Left lung (tissue), 10 donors: Measurements from ENCODE around the gene CHERP. TPM values are rescaled to one million over a fixed set of nuclear protein-coding genes. Genes with fewer than 3 reads are reported as not detected.

Source experiments
- ATAC-seq: fragments of 200-7000 bp; cut with Tn5 transposase; one replicate; pipeline ENCODE4 v1.9.1; 2020; ENCODE audit warnings: moderate library complexity
- DNase-seq, 4 donors: peaks; one replicate each; pipeline ENCODE4 v3.0.0-alpha.2; 2013 to 2020
- H3K27ac ChIP-seq, 2 donors: fragments of 200-600 bp; sonication (generic) in 1 of 2; one replicate each; pipeline versions ENCODE4 v1.5.0 to v1.8.0; 2020 to 2021
- H3K27me3 ChIP-seq, 2 donors: fragments of 200-600 bp; sonication (generic) in 1 of 2; one replicate each; pipeline versions ENCODE4 v1.5.0 to v1.8.0; 2020 to 2021
- H3K36me3 ChIP-seq, 2 donors: fragments of 200-600 bp; sonication (generic) in 1 of 2; one replicate each; pipeline versions ENCODE4 v1.5.0 to v1.8.0; 2020 to 2021
- H3K4me1 ChIP-seq, 2 donors: fragments of 200-600 bp; one replicate each; pipeline ENCODE4 v1.8.0; 2021
- H3K4me3 ChIP-seq, 2 donors: fragments of 200-600 bp; sonication (generic) in 1 of 2; one replicate each; pipeline versions ENCODE4 v1.5.0 to v1.8.0; 2020 to 2021; ENCODE audit warnings: mild to moderate bottlenecking in 1 of 2
- H3K9me3 ChIP-seq, 2 donors: fragments of 200-600 bp; sonication (generic) in 1 of 2; one replicate each; pipeline versions ENCODE4 v1.5.0 to v1.8.0; 2020 to 2021
- CTCF ChIP-seq, 2 donors: fragments of 200-600 bp; sonication (generic) in 1 of 2; IDR thresholded peaks; one replicate each; pipeline versions ENCODE4 v1.5.0 to v1.8.0; 2021; ENCODE audit warnings: antibody characterized with exemption in 2 of 2
- intact Hi-C, 2 donors: fragments of 100-400 bp; cut with DNase I; formaldehyde crosslinking; loops; one replicate each; pipeline versions ENCODE4 v1.11.2 to v1.14.2; 2022
- polyA plus RNA-seq, 6 donors: library from polyadenylated mRNA; unstranded; fragments of 120-200 nt; gene quantifications; one replicate each; pipeline ENCODE4 v1.2.1, GENCODE V29; 2013; ENCODE audit not compliant: insufficient read length in 6 of 6
- total RNA-seq, 2 donors: library from RNA; stranded (reverse); fragmentation: NEBNext Ultra II Directional; extraction: Animal tissue kit (Norgen Biotek cat#: 25700); gene quantifications; one replicate each; pipeline ENCODE4 v1.2.1, GENCODE V29; 2021
- donor health status: DM: no; HTN: yes; CAD: no.
- donor health status: DM: no; HTN: no; CAD: no.

CHERP gene
- total and polyA plus RNA-seq, 8 donors = 28.1 to 52.3 (median 40.3) TPM

DNA sequence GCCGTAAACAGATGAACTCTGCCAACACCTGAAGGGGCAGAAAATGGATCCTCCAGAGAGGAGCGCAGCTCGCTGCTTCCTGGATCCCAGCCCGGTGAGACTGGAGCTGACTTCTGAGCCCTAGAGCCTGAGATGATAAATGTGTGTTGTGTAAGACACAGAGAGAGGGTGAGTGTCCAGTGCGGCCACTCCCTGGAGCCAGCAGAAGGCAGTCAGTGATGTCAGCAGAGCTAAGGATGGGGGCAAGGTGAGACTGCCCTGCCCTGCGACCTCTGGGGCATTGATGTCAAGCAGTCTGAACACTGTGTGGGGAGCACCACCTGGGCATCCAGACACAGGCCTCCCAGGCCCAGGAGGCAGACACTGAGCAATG, 39.7 kb upstream of the CHERP start:
- Histone ChIP-seq H3K4me1 (peaks cover 18 to 72% of the 10 kb centered on the region in 2 donors), H3K27me3 (no peaks in the 10 kb centered on the region), H3K4me3 (no peak overlapping the region), H3K9me3 (no peaks in the 10 kb centered on the region), H3K27ac (no peak overlapping the region), H3K36me3 (peaks cover 0 to 20% of the 10 kb centered on the region in 2 donors)
- ATAC-seq = no peak
- DNase-seq = peak in 1 of 4 donors; percentile 50
- intact Hi-C loops = no loop called here
- TF ChIP-seq CTCF (IDR thresholded peaks at IDR 0.05) = no peak

DNA sequence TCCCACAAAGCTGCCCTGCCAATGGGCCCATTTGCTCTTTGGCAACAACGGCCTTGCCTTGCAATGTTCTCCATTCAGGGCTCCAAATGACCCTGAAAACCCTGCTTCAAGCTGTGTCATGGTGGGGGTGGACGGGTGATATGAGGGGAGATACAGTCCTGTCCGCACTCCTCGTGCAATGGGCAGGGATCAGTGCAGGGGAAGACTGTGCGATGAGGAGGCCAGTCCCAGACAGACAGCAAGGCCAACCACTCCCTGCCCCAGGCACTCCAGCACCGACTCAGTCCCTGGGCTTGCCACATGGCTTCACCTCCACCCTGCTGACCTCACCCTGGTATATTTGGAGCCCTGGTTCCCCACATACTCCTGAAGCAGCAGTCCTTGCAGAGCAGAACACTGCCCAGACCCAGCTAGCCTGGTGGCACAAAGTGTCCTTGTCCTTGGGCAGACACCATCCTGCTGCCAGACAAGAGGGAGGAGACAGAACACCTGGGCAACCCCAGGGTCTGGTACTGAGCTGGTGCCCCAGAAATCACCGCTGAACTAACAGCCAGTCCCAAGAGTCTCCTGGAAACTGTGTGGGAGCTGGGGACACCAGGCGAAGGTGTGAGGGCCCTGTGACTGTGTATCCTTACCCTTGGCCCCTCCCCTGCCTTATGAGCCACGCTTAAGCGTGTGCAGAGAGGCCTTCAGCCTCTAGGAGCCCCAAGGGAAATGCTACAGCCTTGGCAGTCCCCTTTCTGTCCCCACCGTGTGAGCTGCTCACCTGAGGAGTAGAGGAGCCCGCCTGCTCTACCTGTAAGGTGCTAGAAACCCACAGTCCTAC, 39.1 kb upstream of the CHERP start:
- H3K9me3 ChIP-seq = no peaks in the 10 kb centered on the region
- no peaks in the 10 kb centered on the region for H3K27me3 ChIP-seq
- no peak for ATAC-seq
- peaks cover 0 to 26% of the 10 kb centered on the region in 2 donors for H3K36me3 ChIP-seq
- TF ChIP-seq CTCF (IDR thresholded peaks at IDR 0.05) = no peak
- no peak overlapping the region for H3K27ac ChIP-seq
- H3K4me1 ChIP-seq = peaks cover 18 to 66% of the 10 kb centered on the region in 2 donors
- peak in 1 of 4 donors; percentile 43 for DNase-seq
- H3K4me3 ChIP-seq = no peak overlapping the region
- intact Hi-C loops = no loop called here

- no peak for TF ChIP-seq CTCF (IDR thresholded peaks at IDR 0.05)
- peaks cover 0 to 40% of the 10 kb centered on the region in 2 donors for H3K36me3 ChIP-seq
- intact Hi-C loops = loop anchor here in 1 of 2 donors (10.0 kb wide), 1 partner anchor 45 kb away; the partner anchor contains the start of gene MED26
- no peak overlapping the region for H3K27ac ChIP-seq
- ATAC-seq (no peak), DNase-seq (no peak)
- no peaks in the 10 kb centered on the region for H3K9me3 ChIP-seq
- peaks cover 12 to 54% of the 10 kb centered on the region in 2 donors for H3K4me1 ChIP-seq
- no peaks in the 10 kb centered on the region for H3K27me3 ChIP-seq
- no peak overlapping the region for H3K4me3 ChIP-seq
Observed at GRCh38 chr19:16579381-16579780, 37.1 kb upstream of the CHERP start.

- DNase-seq (no peak), ATAC-seq (no peak)
- Histone ChIP-seq H3K9me3 (no peaks in the 10 kb centered on the region), H3K4me1 (peaks cover 15 to 52% of the 10 kb centered on the region in 2 donors), H3K4me3 (no peak overlapping the region), H3K27ac (no peak overlapping the region), H3K27me3 (no peaks in the 10 kb centered on the region), H3K36me3 (peaks cover 0 to 40% of the 10 kb centered on the region in 2 donors)
- no peak for TF ChIP-seq CTCF (IDR thresholded peaks at IDR 0.05)
- intact Hi-C loops = loop anchor here in 1 of 2 donors (10.0 kb wide), 1 partner anchor 47 kb away; the partner anchor contains the start of gene MED26
Observed at GRCh38 chr19:16577531-16577985, 35.3 kb upstream of the CHERP start.
